ENCODE results near the gene TXNRD2.
"Not testable (repeated sequence)": the region's sequence is repeated elsewhere in the genome, so short reads cannot be mapped to it uniquely, and the experiment has no call there.

Gene TXNRD2

GRCh38 chr22:19884954-19885751, 56.5 kb downstream of the TXNRD2 start:
- no peak for DNase-seq

- DNase-seq: no peak
These were observed 57.3 kb downstream of the TXNRD2 start for GRCh38 chr22:19884161-19884953.

- not testable (repeated sequence) for DNase-seq
These were observed 58.2 kb downstream of the TXNRD2 start for GRCh38 chr22:19883446-19883845.

DNA sequence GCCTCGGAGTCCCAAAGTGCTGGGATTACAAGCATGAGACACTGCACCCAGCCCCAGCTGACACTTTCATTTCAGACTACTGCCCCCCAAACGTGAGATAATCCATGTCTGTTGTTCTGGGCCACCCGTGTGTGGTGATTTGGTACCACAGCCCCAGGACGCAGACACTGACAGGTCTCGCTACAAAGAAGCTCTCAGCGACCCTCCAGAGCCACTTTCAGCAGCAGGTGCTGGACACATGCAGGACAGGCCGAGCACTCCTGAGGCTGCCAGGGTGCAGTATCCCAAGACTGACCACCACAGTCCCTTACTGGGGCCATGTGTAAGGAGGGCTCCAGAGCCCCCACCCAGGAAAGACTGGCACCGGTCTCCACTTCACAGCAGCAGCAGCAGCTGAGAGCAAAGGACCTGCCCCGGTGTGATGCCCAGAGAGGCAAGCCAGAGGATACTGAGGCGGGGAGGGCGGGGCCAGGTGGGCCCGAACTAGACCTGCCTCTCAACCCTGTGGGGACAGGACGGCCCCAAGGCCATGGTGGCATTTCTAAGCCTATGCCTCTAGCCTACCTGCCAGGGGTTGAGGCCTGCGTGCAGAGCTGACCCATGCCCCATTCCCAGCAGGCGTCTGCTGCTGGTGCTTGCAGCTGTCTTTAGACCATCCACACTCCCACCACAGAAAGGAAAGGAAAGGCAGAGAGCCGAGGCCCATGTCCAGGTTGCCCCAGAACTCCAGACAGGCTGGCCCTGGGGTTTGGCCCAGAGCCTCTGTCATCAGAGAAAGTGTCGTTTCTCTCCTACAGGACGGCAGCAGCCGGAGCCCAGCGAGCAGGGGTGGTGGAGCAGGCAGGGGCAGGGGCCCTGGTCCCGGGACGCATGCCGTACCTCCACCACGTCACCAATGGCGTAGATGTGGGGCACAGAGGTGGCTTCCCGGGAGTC, 58.9 kb downstream of the TXNRD2 start:
- no peak for DNase-seq

GRCh38 chr22:19880786-19881569, 60.6 kb downstream of the TXNRD2 start:
- DNase-seq: no peak

- DNase-seq: no peak
These were observed 61.4 kb downstream of the TXNRD2 start for GRCh38 chr22:19879992-19880785.

GRCh38 chr22:19879643-19879991, 62.0 kb downstream of the TXNRD2 start:
- no peak for DNase-seq

- DNase-seq: no peak
These were observed 62.4 kb downstream of the TXNRD2 start for GRCh38 chr22:19879246-19879570.

DNA sequence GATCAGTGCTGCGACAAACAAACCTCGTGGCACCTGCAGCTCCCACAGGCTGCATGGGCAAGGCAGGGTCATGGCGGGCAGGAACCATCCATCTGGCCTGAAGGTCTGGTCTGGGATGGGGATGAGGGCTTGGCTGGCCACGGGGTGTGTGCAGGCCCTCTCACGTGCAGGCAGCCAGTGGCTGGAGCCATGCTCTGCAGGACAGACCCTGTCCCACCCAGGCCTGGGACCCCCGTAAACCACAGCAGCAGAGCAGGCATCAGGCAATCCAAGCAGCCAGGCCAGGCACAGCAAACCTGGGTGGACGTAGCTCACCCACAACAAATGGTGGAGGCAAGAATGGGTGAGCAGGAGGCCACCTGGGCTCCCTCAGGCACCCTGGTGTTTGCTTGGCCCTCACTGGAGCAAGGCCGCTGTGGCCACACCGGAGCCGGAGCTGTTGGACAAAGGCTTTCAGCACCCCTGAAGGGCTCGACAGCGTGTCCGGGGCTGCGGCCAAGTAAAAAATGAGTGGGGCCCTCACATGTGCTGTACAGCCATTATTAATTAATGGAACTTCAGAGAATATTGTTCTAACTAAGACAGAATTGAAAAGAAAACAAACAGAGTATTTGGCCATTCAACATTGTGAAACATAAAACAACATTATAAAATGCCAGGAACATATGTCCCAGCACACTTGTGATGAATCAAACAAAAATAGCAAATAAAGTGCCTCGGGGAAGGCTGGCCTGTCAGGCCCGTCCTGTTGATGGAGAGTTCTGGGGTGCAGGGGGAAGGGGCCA, 63.0 kb downstream of the TXNRD2 start:
- DNase-seq: no peak

DNA sequence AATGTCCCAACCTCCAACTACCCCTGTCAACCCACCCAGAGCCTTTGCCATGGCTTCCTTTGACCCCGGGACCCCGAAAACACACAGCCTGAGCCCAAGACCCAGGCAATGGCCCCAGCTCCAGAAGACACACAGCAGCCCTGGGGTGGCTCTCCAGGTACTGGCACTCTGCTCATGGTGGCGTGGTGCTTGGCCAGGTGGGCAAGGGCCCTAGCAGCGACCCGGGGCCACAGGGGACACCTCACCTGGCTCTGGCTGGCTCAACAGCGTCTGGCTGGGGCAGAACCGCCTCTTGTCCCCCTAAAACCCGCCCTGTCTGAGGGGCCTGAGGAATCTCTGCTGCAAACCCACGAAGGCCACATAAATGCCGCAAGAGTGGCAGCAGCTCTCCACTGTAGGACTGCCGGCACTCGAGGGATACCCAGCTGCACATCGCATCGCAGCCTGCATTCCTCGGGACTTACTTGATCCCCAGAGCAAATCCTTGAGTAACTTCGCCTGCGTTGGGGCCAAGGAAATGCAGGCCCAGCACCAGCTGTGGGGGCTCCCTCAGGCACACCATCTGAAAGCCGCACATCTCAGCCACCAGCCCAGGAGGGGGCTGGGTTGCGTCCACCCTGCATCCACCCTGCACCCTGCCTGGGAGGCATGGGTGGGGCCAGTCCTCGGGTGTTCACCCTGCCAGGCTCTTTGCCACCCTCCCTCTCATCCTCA, 63.8 kb downstream of the TXNRD2 start:
- DNase-seq: no peak

DNA sequence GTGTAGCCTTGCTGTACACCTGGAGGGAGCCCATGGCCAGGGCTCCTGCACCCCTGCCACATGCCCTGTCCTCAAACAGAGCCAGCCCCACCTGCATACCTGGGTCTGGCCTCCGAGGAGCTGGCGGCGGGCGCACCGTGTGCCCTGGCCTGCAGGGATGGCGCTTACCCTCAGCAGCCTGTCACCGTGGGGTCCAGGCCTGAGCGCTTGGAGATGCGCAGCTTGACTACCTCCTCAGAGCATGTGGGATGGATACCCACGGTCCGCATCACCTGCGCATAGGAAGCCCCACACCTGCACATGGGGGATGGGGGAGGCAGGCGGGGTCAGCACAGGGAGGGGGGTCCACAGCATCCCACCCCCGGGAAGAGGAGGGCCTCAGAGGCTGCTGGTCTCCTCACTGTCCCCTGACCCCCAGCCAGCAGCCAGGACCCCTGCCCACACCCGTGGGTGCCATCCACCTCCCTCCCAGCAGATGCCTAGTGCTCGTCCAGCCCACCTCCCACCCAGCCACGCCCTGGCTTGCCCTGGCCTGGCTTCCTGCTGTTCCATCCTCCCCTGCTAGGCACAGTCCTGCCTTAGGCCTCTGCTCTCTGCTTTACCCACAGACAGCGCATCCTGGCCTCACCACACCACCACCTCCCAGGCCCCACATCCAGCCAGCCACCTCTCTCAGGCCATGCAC, 64.5 kb downstream of the TXNRD2 start:
- DNase-seq: no peak

DNA sequence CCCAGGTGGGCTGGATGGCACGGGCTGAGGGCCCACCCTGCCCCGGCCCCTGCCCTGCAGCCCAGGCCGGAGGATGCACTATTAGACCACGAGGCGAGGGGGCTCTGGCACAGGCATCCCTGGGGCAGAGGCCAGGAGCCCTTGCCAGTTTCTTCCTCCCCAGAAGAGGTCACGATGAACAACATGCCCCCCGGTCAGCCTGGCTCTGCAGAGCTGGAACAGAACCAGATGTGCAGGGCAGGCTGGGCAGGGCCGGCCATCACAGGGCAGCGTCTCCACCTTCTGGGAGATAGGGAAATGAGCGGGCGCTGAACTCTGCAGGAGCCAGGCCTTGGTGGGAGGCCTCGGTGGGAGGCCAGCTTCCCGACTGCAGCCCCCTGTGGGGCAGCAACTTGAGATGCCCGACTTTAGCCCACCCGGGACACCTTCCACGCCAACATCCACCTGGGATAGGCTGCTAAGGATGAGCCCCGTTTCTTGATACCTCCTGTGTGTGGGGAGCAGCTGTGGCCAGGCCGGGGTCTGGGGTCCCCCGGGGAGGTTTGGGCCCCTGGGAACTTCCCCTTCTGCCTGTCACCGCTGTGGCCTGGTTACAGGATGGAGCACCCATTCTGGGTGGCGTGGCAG, 65.2 kb downstream of the TXNRD2 start:
- DNase-seq: no peak

- no peak for DNase-seq
These were observed 65.9 kb downstream of the TXNRD2 start for GRCh38 chr22:19875531-19876313.

DNA sequence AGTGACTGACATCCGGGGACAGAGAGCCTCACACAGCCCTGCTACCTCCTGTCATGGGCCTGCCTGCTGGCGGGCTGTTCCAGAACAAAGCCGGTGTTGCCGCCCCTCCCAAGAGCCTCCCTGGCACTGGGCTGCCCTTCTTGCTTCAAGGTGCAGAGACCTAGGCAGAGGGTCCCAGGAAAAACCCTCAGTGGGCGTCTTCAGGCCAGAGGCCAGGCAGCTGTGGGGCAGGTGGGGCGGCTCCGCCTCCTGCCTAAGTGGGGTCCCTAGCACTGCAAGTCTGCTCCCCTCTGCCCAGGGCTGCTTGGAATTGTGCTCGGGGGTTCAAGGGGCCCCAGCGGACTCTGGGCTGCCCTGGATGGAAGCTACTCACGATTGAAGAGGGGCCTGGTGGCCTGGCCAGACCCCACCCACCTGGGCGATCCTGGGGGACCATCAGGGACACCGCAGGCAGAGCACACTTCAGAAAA, 66.5 kb downstream of the TXNRD2 start:
- DNase-seq: no peak

GRCh38 chr22:19874307-19875060, 67.1 kb downstream of the TXNRD2 start:
- no peak for DNase-seq

DNA sequence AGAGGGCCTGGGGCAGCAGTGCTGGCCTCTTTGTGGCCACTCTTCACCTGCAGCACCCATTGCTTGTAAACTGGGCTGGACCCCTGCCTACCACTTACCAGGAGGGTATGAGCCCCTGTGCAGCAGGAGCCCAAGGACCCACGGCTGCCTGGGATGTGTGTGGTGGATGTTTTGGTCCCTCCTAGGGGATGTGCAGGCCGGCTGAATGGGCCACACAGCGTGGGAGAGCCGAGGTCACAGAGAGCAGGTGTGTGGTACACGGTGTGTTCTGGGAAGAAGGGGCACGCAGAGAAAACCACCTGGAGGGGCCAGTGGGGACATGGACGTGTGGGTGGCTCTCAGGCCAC, 67.7 kb downstream of the TXNRD2 start:
- DNase-seq: no peak
